Stimulated activated memory B cell treated with anti-CD40 and anti-IgM and Interleukin-4, amounts not matched to agents 10 μg/mL and 1 μg/mL and 100 μg/mL, for 72 hours (primary cell): ENCODE measurements around the gene SPATA31D3.
"Not testable (repeated sequence)": the region's sequence is repeated elsewhere in the genome, so short reads cannot be mapped to it uniquely, and the experiment has no call there.

Source experiments
- ATAC-seq: fragments of 150-1000 bp; cut with Tn5 transposase; 2 replicates; pipeline ENCODE4 v1.10.0; 2021
- H3K27ac Mint-ChIP-seq: one replicate; pipeline ENCODE4 v1.8.0; 2022; ENCODE audit warnings: mild to moderate bottlenecking, mixed read lengths
- H3K27me3 Mint-ChIP-seq: one replicate; pipeline ENCODE4 v1.8.0; 2022; ENCODE audit warnings: mixed read lengths
- H3K36me3 Mint-ChIP-seq: one replicate; pipeline ENCODE4 v1.8.0; 2022; ENCODE audit warnings: mixed read lengths
- H3K4me1 Mint-ChIP-seq: one replicate; pipeline ENCODE4 v1.8.0; 2022; ENCODE audit warnings: mixed read lengths
- H3K4me3 Mint-ChIP-seq: one replicate; pipeline ENCODE4 v1.8.0; 2022; ENCODE audit warnings: mild to moderate bottlenecking, moderate library complexity, mixed read lengths
- H3K9me3 Mint-ChIP-seq: one replicate; pipeline ENCODE4 v1.8.0; 2022; ENCODE audit warnings: mixed read lengths

SPATA31D3 gene

GRCh38 chr9:81943393-81943792, at the start of gene SPATA31D3:
SPATA31D3 (plus strand) TSS chr9:81943500; CDS start chr9:81943586, 86 bp downstream.
- H3K4me1 Mint-ChIP-seq, H3K9me3 Mint-ChIP-seq, H3K4me3 Mint-ChIP-seq, H3K36me3 Mint-ChIP-seq, ATAC-seq, H3K27me3 Mint-ChIP-seq, H3K27ac Mint-ChIP-seq: not testable (repeated sequence)

- Mint-ChIP-seq H3K36me3 (no peaks in the 10 kb centered on the region), H3K4me1 (peaks cover 7% of the 10 kb centered on the region), H3K27ac (no peak overlapping the region), H3K9me3 (no peaks in the 10 kb centered on the region), H3K4me3 (no peak overlapping the region), H3K27me3 (no peaks in the 10 kb centered on the region)
- ATAC-seq, result no peak
These were observed 49.4 kb upstream of the SPATA31D3 start for GRCh38 chr9:81893929-81894328.

GRCh38 chr9:81894891-81895290, 48.4 kb upstream of the SPATA31D3 start:
- Mint-ChIP-seq H3K9me3 (no peaks in the 10 kb centered on the region), H3K27ac (no peak overlapping the region), H3K27me3 (no peaks in the 10 kb centered on the region), H3K4me1 (peaks cover 7% of the 10 kb centered on the region), H3K4me3 (no peak overlapping the region), H3K36me3 (no peaks in the 10 kb centered on the region)
- ATAC-seq, result peak; percentile 43

GRCh38 chr9:81896070-81896469, 47.2 kb upstream of the SPATA31D3 start:
- no peak for ATAC-seq
- Mint-ChIP-seq H3K36me3 (no peaks in the 10 kb centered on the region), H3K9me3 (no peaks in the 10 kb centered on the region), H3K27ac (no peak overlapping the region), H3K27me3 (no peaks in the 10 kb centered on the region), H3K4me1 (peaks cover 7% of the 10 kb centered on the region), H3K4me3 (no peak overlapping the region)

GRCh38 chr9:81898851-81899250, 44.4 kb upstream of the SPATA31D3 start:
- H3K27ac Mint-ChIP-seq, result no peak overlapping the region
- H3K4me3 Mint-ChIP-seq, result no peak overlapping the region
- H3K9me3 Mint-ChIP-seq, result no peaks in the 10 kb centered on the region
- peaks cover 7% of the 10 kb centered on the region for H3K4me1 Mint-ChIP-seq
- ATAC-seq, result no peak
- no peaks in the 10 kb centered on the region for H3K36me3 Mint-ChIP-seq
- no peaks in the 10 kb centered on the region for H3K27me3 Mint-ChIP-seq

GRCh38 chr9:81902196-81902595, 41.1 kb upstream of the SPATA31D3 start:
- H3K4me3 Mint-ChIP-seq, result no peak overlapping the region
- no peaks in the 10 kb centered on the region for H3K36me3 Mint-ChIP-seq
- no peaks in the 10 kb centered on the region for H3K9me3 Mint-ChIP-seq
- ATAC-seq, result no peak
- no peak overlapping the region for H3K27ac Mint-ChIP-seq
- H3K4me1 Mint-ChIP-seq, result no peaks in the 10 kb centered on the region
- H3K27me3 Mint-ChIP-seq, result no peaks in the 10 kb centered on the region

- no peak overlapping the region for H3K27ac Mint-ChIP-seq
- H3K4me1 Mint-ChIP-seq, result no peaks in the 10 kb centered on the region
- H3K4me3 Mint-ChIP-seq, result no peak overlapping the region
- no peaks in the 10 kb centered on the region for H3K9me3 Mint-ChIP-seq
- no peaks in the 10 kb centered on the region for H3K36me3 Mint-ChIP-seq
- H3K27me3 Mint-ChIP-seq, result no peaks in the 10 kb centered on the region
- no peak for ATAC-seq
These were observed 40.7 kb upstream of the SPATA31D3 start for GRCh38 chr9:81902626-81903025.

- Mint-ChIP-seq H3K36me3 (no peaks in the 10 kb centered on the region), H3K27ac (no peak overlapping the region), H3K4me3 (no peak overlapping the region), H3K9me3 (no peaks in the 10 kb centered on the region), H3K4me1 (no peaks in the 10 kb centered on the region), H3K27me3 (no peaks in the 10 kb centered on the region)
- no peak for ATAC-seq
These were observed 36.6 kb upstream of the SPATA31D3 start for GRCh38 chr9:81906671-81907070.

GRCh38 chr9:81912135-81912534, 31.2 kb upstream of the SPATA31D3 start:
- Mint-ChIP-seq H3K36me3 (no peaks in the 10 kb centered on the region), H3K9me3 (no peaks in the 10 kb centered on the region), H3K4me3 (no peak overlapping the region), H3K27ac (no peak overlapping the region), H3K4me1 (no peaks in the 10 kb centered on the region), H3K27me3 (peaks cover 10% of the 10 kb centered on the region)
- no peak for ATAC-seq

GRCh38 chr9:81915801-81916505, 27.3 kb upstream of the SPATA31D3 start:
- no peak for ATAC-seq
- Mint-ChIP-seq H3K4me1 (no peaks in the 10 kb centered on the region), H3K27me3 (peaks cover 10% of the 10 kb centered on the region), H3K27ac (no peak overlapping the region), H3K36me3 (no peaks in the 10 kb centered on the region), H3K4me3 (no peak overlapping the region), H3K9me3 (no peaks in the 10 kb centered on the region)

GRCh38 chr9:81918507-81918906, 24.8 kb upstream of the SPATA31D3 start:
- ATAC-seq, H3K36me3 Mint-ChIP-seq: not testable (repeated sequence)

GRCh38 chr9:81928305-81928704, 15.0 kb upstream of the SPATA31D3 start, which contains the start of gene SPATA31D4:
SPATA31D4 (plus strand) TSS chr9:81928428; CDS start chr9:81928514, 86 bp downstream.
- H3K27ac Mint-ChIP-seq, ATAC-seq, H3K4me3 Mint-ChIP-seq, H3K9me3 Mint-ChIP-seq, H3K36me3 Mint-ChIP-seq, H3K4me1 Mint-ChIP-seq, H3K27me3 Mint-ChIP-seq: not testable (repeated sequence)

More at GRCh38 chr9:81918507-81918906, 24.8 kb upstream of the SPATA31D3 start:
- H3K4me1 Mint-ChIP-seq, H3K4me3 Mint-ChIP-seq, H3K27ac Mint-ChIP-seq, H3K9me3 Mint-ChIP-seq, H3K27me3 Mint-ChIP-seq: not testable (repeated sequence)

GRCh38 chr9:81930147-81930546, 13.2 kb upstream of the SPATA31D3 start:
- ATAC-seq, H3K9me3 Mint-ChIP-seq, H3K4me1 Mint-ChIP-seq, H3K4me3 Mint-ChIP-seq, H3K36me3 Mint-ChIP-seq, H3K27ac Mint-ChIP-seq, H3K27me3 Mint-ChIP-seq: not testable (repeated sequence)

GRCh38 chr9:81933547-81933946, 9.8 kb upstream of the SPATA31D3 start:
- H3K4me1 Mint-ChIP-seq, H3K4me3 Mint-ChIP-seq, ATAC-seq, H3K9me3 Mint-ChIP-seq, H3K27ac Mint-ChIP-seq, H3K27me3 Mint-ChIP-seq, H3K36me3 Mint-ChIP-seq: not testable (repeated sequence)

- not testable (repeated sequence) for H3K27ac Mint-ChIP-seq, ATAC-seq, H3K9me3 Mint-ChIP-seq, H3K4me1 Mint-ChIP-seq, H3K36me3 Mint-ChIP-seq, H3K4me3 Mint-ChIP-seq, H3K27me3 Mint-ChIP-seq
These were observed 5.3 kb downstream of the SPATA31D3 start for GRCh38 chr9:81948650-81949049.

GRCh38 chr9:81953096-81953495, 9.8 kb downstream of the SPATA31D3 start:
- Mint-ChIP-seq H3K27me3 (peaks cover 10% of the 10 kb centered on the region), H3K4me3 (no peak overlapping the region), H3K4me1 (no peaks in the 10 kb centered on the region), H3K9me3 (peaks cover 23% of the 10 kb centered on the region), H3K36me3 (peaks cover 6% of the 10 kb centered on the region), H3K27ac (no peak overlapping the region)
- ATAC-seq, result no peak
